Measurements from ENCODE around the gene PRODH2.

Gene PRODH2

GRCh38 chr19:35781650-35782049 is 31.0 kb downstream of the PRODH2 start:
- no peak for TF ChIP-seq EZH2 (IDR thresholded peaks at IDR 0.05)
- no peak for TF ChIP-seq POLR2AphosphoS5 (IDR thresholded peaks at IDR 0.05; ENCODE audit: borderline replicate concordance, low read depth, low read length)
- no peak for TF ChIP-seq FOXP2 (optimal IDR thresholded peaks at IDR 0.05; ENCODE audit: control extremely low read depth, extremely low read length, insufficient read depth)
- Histone ChIP-seq H3K36me3 (ENCODE audit: insufficient read depth, low read length) (no peaks in the 10 kb centered on the region; the same call in 1 of the 2 replicates), H3K9me3 (ENCODE audit: low read depth, low read length) (no peaks in the 10 kb centered on the region)

DNA sequence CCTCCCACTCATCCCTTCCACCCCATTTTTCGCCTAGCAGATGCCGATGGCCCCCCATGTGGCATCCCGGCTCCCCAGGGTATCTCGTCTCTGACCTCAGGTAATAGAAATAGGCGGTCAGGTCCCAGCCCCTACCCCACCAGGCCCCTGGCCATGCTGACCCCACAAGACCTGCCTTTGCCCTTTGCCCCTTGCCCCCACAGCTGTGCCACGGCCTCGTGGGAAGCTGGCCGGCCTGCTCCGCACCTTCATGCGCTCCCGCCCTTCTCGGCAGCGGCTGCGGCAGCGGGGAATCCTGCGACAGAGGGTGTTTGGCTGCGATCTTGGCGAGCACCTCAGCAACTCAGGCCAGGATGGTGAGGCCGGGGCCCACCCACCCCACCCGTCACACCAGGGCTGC is 31.9 kb downstream of the PRODH2 start:
- TF ChIP-seq POLR2AphosphoS5 (IDR thresholded peaks at IDR 0.05; ENCODE audit: borderline replicate concordance, low read depth, low read length) (no peak), FOXP2 (optimal IDR thresholded peaks at IDR 0.05; ENCODE audit: control extremely low read depth, extremely low read length, insufficient read depth) (no peak), EZH2 (IDR thresholded peaks at IDR 0.05) (no peak)
- H3K36me3 ChIP-seq (ENCODE audit: insufficient read depth, low read length): no peaks in the 10 kb centered on the region; the same call in 1 of the 2 replicates
- no peak overlapping the region for H3K9ac ChIP-seq (ENCODE audit: insufficient read length)

More at GRCh38 chr19:35781650-35782049, 31.0 kb downstream of the PRODH2 start:
- no peak for DNase-seq (ENCODE audit: low read depth, low spot score)
- Histone ChIP-seq H3K9ac (ENCODE audit: insufficient read length) (no peak overlapping the region), H3K27ac (no peak overlapping the region), H3K4me3 (no peak overlapping the region)

GRCh38 chr19:35780058-35780457 is 32.6 kb downstream of the PRODH2 start:
- Histone ChIP-seq H3K4me3 (no peak overlapping the region), H3K27ac (no peak overlapping the region), H3K9ac (ENCODE audit: insufficient read length) (no peak overlapping the region), H3K36me3 (ENCODE audit: insufficient read depth, low read length) (no peaks in the 10 kb centered on the region; the same call in 1 of the 2 replicates), H3K9me3 (ENCODE audit: low read depth, low read length) (no peaks in the 10 kb centered on the region)
- no peak for DNase-seq (ENCODE audit: low read depth, low spot score)
- no peak for TF ChIP-seq EZH2 (IDR thresholded peaks at IDR 0.05)
- no peak for TF ChIP-seq POLR2AphosphoS5 (IDR thresholded peaks at IDR 0.05; ENCODE audit: borderline replicate concordance, low read depth, low read length)
- TF ChIP-seq FOXP2 (optimal IDR thresholded peaks at IDR 0.05; ENCODE audit: control extremely low read depth, extremely low read length, insufficient read depth): no peak

More for the DNA sequence above, 31.9 kb downstream of the PRODH2 start:
- Histone ChIP-seq H3K9me3 (ENCODE audit: low read depth, low read length) (no peaks in the 10 kb centered on the region), H3K4me3 (no peak overlapping the region), H3K27ac (no peak overlapping the region)
- DNase-seq (ENCODE audit: low read depth, low spot score): no peak

DNA sequence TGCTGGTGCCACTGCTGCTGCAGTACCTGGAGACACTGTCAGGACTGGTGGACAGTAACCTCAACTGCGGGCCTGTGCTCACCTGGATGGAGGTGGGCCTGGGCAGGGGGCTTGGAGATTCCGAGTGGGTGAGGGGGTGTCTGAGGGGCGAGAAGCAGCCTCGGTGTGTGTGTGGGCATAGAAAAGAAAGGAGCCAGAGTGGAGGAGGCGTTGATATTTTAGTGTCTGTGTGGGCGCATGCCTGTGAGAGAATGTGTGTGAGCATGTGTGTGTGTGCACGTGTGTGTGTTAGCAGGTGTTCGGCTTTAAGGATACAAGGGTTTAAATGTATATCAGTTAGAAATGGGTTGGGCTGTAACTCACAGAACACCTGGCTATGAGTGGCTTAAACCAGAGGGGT is 33.6 kb downstream of the PRODH2 start:
- Histone ChIP-seq H3K9me3 (ENCODE audit: low read depth, low read length) (no peaks in the 10 kb centered on the region), H3K36me3 (ENCODE audit: insufficient read depth, low read length) (no peaks in the 10 kb centered on the region; the same call in 1 of the 2 replicates), H3K4me3 (no peak overlapping the region), H3K27ac (no peak overlapping the region), H3K9ac (ENCODE audit: insufficient read length) (no peak overlapping the region)
- TF ChIP-seq FOXP2 (optimal IDR thresholded peaks at IDR 0.05; ENCODE audit: control extremely low read depth, extremely low read length, insufficient read depth) (no peak), POLR2AphosphoS5 (IDR thresholded peaks at IDR 0.05; ENCODE audit: borderline replicate concordance, low read depth, low read length) (no peak), EZH2 (IDR thresholded peaks at IDR 0.05) (no peak)
- no peak for DNase-seq (ENCODE audit: low read depth, low spot score)

DNA sequence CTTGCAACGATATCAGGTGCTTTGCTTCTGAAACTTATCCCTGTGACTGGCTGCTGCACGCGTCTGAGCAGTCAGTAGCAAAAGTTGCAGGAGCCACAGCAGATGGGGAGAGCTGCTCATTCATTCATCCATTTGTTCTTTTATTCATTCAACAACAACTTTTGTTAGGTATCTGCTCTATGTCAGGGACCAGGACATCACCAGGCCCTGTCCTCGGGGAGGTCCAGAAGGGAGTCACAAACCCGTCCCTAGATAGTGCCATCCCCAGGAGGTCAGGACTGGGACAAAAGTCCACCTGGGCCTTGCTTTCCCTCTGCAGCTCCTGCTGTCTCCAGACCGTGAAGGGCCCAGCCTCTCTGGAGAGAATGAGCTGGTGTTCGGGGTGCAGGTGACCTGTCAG is 34.7 kb downstream of the PRODH2 start:
- H3K4me3 ChIP-seq: no peak overlapping the region
- no peak overlapping the region for H3K27ac ChIP-seq
- no peak for DNase-seq (ENCODE audit: low read depth, low spot score)
- TF ChIP-seq POLR2AphosphoS5 (IDR thresholded peaks at IDR 0.05; ENCODE audit: borderline replicate concordance, low read depth, low read length) (no peak), EZH2 (IDR thresholded peaks at IDR 0.05) (no peak), FOXP2 (optimal IDR thresholded peaks at IDR 0.05; ENCODE audit: control extremely low read depth, extremely low read length, insufficient read depth) (no peak)
- H3K9me3 ChIP-seq (ENCODE audit: low read depth, low read length): no peaks in the 10 kb centered on the region
- H3K9ac ChIP-seq (ENCODE audit: insufficient read length): no peak overlapping the region
- H3K36me3 ChIP-seq (ENCODE audit: insufficient read depth, low read length): no peaks in the 10 kb centered on the region; the same call in 1 of the 2 replicates

GRCh38 chr19:35777086-35777841 is 35.4 kb downstream of the PRODH2 start:
- H3K4me3 ChIP-seq: no peak overlapping the region
- no peak for TF ChIP-seq EZH2 (IDR thresholded peaks at IDR 0.05)
- no peak for TF ChIP-seq POLR2AphosphoS5 (IDR thresholded peaks at IDR 0.05; ENCODE audit: borderline replicate concordance, low read depth, low read length)
- no peak for TF ChIP-seq FOXP2 (optimal IDR thresholded peaks at IDR 0.05; ENCODE audit: control extremely low read depth, extremely low read length, insufficient read depth)
- H3K27ac ChIP-seq: no peak overlapping the region
- no peaks in the 10 kb centered on the region for H3K9me3 ChIP-seq (ENCODE audit: low read depth, low read length)
- DNase-seq (ENCODE audit: low read depth, low spot score): no peak
- H3K9ac ChIP-seq (ENCODE audit: insufficient read length): no peak overlapping the region
- no peaks in the 10 kb centered on the region; the same call in 1 of the 2 replicates for H3K36me3 ChIP-seq (ENCODE audit: insufficient read depth, low read length)

- peak overlapping the region; percentile 45 for H3K9ac ChIP-seq (ENCODE audit: insufficient read length)
- DNase-seq (ENCODE audit: low read depth, low spot score): no peak
- peak overlapping the region; percentile 85 for H3K4me3 ChIP-seq
- TF ChIP-seq POLR2AphosphoS5 (IDR thresholded peaks at IDR 0.05; ENCODE audit: borderline replicate concordance, low read depth, low read length) (no peak), FOXP2 (optimal IDR thresholded peaks at IDR 0.05; ENCODE audit: control extremely low read depth, extremely low read length, insufficient read depth) (no peak), EZH2 (IDR thresholded peaks at IDR 0.05) (no peak)
- no peak overlapping the region for H3K27ac ChIP-seq
- no peaks in the 10 kb centered on the region; the same call in 1 of the 2 replicates for H3K36me3 ChIP-seq (ENCODE audit: insufficient read depth, low read length)
- no peaks in the 10 kb centered on the region for H3K9me3 ChIP-seq (ENCODE audit: low read depth, low read length)
Observed at GRCh38 chr19:35776102-35776788, 36.4 kb downstream of the PRODH2 start.
